Measurements from ENCODE around the gene MCCD1. TPM values are rescaled to one million over a fixed set of nuclear protein-coding genes. Genes with fewer than 3 reads are reported as not detected.
"Not testable (repeated sequence)": the region's sequence is repeated elsewhere in the genome, so short reads cannot be mapped to it uniquely, and the experiment has no call there.

MCCD1 gene
- total RNA-seq, 1 experiment from 2014 or later: not detected

DNA sequence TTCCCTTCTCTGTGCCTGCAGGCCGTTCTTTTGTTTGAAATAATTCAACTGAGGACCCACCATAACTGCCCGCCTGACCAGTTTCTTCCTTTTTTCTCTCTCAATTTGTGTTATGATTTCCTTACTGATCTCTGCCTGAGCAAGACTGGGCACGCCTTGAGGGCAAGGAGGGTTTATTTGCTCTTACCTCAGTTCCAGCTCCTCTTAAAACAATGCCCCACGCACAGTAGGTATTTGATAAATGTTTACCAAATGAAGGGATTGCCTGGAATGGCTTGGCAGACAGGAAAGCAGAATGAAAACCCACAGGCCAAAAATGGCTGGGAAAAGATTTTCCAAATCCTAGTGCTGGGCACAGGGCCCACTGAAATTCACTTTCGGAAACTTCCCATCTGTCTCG, 41.1 kb upstream of the MCCD1 start:
- DNase-seq (ENCODE audit: low read depth, low spot score); H3K27me3 ChIP-seq (ENCODE audit: control insufficient read depth, insufficient read depth, low read length); intact Hi-C loops (cut with micrococcal nuclease; ENCODE audit: unreplicated experiment); BruUV-seq (replicated peaks); H3K36me3 ChIP-seq (ENCODE audit: control insufficient read depth, insufficient read depth, low read length); POLR2A ChIA-PET; H3K9me3 ChIP-seq (ENCODE audit: control insufficient read depth, insufficient read depth, low read depth, low read length); in situ Hi-C loops (cut with HindIII; ENCODE audit: low pct_unique_long_range_greater_than_20kb, low sequenced_read_pairs); CTCF ChIA-PET; H3K27ac ChIP-seq (ENCODE audit: low read length); ATAC-seq; H3K4me1 ChIP-seq (ENCODE audit: control insufficient read depth, insufficient read depth, low read length); H3K4me3 ChIP-seq (ENCODE audit: low read depth in 2 of 2, low read length in 2 of 2): not testable (repeated sequence)

DNA sequence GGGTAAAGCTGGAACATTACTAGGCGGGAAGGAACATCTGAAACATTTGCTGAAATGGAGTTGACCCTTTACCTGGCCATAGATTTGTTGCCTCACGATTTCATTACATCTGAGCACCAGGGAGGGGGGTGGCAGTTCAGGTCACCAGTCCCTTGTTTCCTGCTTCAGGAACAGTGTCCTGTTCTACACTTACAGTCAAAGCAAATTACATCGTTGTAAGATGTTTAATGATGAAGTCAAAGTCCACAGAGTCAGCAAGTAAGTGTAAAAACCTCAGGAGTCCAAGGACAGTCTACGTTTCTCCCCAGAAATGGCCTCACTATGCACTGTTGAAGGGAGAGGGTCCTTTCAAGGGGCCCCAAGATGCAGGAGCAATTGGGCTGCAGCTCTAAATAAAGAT, 39.7 kb upstream of the MCCD1 start:
- BruUV-seq (replicated peaks): no TSS peak
- in situ Hi-C loops (cut with HindIII; ENCODE audit: low pct_unique_long_range_greater_than_20kb, low sequenced_read_pairs): no loop called here
- Histone ChIP-seq H3K9me3 (ENCODE audit: control insufficient read depth, insufficient read depth, low read depth, low read length) (no peaks in the 10 kb centered on the region), H3K36me3 (ENCODE audit: control insufficient read depth, insufficient read depth, low read length) (no peaks in the 10 kb centered on the region), H3K4me3 (ENCODE audit: low read depth in 2 of 2, low read length in 2 of 2) (no peak overlapping the region), H3K4me1 (ENCODE audit: control insufficient read depth, insufficient read depth, low read length) (0 out of 2 replicates have a peak, but pooled peaks cover 4% of the 10 kb centered on the region), H3K27ac (ENCODE audit: low read length) (no peak overlapping the region), H3K27me3 (ENCODE audit: control insufficient read depth, insufficient read depth, low read length) (no peaks in the 10 kb centered on the region)
- ChIA-PET CTCF (no interaction called here), POLR2A (no interaction called here)
- DNase-seq (ENCODE audit: low read depth, low spot score): no peak
- TF ChIP-seq, protein P1, sequence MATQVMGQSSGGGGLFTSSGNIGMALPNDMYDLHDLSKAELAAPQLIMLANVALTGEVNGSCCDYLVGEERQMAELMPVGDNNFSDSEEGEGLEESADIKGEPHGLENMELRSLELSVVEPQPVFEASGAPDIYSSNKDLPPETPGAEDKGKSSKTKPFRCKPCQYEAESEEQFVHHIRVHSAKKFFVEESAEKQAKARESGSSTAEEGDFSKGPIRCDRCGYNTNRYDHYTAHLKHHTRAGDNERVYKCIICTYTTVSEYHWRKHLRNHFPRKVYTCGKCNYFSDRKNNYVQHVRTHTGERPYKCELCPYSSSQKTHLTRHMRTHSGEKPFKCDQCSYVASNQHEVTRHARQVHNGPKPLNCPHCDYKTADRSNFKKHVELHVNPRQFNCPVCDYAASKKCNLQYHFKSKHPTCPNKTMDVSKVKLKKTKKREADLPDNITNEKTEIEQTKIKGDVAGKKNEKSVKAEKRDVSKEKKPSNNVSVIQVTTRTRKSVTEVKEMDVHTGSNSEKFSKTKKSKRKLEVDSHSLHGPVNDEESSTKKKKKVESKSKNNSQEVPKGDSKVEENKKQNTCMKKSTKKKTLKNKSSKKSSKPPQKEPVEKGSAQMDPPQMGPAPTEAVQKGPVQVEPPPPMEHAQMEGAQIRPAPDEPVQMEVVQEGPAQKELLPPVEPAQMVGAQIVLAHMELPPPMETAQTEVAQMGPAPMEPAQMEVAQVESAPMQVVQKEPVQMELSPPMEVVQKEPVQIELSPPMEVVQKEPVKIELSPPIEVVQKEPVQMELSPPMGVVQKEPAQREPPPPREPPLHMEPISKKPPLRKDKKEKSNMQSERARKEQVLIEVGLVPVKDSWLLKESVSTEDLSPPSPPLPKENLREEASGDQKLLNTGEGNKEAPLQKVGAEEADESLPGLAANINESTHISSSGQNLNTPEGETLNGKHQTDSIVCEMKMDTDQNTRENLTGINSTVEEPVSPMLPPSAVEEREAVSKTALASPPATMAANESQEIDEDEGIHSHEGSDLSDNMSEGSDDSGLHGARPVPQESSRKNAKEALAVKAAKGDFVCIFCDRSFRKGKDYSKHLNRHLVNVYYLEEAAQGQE (IDR thresholded peaks at IDR 0.05; ENCODE audit: insufficient read depth in 1 of 2, low read depth in 2 of 2, low read length in 1 of 2): no peak
- TF ChIP-seq TCF7L2 (IDR thresholded peaks at IDR 0.05; ENCODE audit: low read depth, low read length) (no peak), POLR2AphosphoS5 (IDR thresholded peaks at IDR 0.05; ENCODE audit: low read depth, low read length) (no peak), SIN3A (IDR thresholded peaks at IDR 0.05; ENCODE audit: borderline replicate concordance, insufficient read depth, low read depth, low read length) (no peak)
- TF ChIP-seq, protein P2, sequence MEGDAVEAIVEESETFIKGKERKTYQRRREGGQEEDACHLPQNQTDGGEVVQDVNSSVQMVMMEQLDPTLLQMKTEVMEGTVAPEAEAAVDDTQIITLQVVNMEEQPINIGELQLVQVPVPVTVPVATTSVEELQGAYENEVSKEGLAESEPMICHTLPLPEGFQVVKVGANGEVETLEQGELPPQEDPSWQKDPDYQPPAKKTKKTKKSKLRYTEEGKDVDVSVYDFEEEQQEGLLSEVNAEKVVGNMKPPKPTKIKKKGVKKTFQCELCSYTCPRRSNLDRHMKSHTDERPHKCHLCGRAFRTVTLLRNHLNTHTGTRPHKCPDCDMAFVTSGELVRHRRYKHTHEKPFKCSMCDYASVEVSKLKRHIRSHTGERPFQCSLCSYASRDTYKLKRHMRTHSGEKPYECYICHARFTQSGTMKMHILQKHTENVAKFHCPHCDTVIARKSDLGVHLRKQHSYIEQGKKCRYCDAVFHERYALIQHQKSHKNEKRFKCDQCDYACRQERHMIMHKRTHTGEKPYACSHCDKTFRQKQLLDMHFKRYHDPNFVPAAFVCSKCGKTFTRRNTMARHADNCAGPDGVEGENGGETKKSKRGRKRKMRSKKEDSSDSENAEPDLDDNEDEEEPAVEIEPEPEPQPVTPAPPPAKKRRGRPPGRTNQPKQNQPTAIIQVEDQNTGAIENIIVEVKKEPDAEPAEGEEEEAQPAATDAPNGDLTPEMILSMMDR (IDR thresholded peaks at IDR 0.05): no peak
- no peak for ATAC-seq
- intact Hi-C loops (cut with micrococcal nuclease; ENCODE audit: unreplicated experiment): no loop called here

DNA sequence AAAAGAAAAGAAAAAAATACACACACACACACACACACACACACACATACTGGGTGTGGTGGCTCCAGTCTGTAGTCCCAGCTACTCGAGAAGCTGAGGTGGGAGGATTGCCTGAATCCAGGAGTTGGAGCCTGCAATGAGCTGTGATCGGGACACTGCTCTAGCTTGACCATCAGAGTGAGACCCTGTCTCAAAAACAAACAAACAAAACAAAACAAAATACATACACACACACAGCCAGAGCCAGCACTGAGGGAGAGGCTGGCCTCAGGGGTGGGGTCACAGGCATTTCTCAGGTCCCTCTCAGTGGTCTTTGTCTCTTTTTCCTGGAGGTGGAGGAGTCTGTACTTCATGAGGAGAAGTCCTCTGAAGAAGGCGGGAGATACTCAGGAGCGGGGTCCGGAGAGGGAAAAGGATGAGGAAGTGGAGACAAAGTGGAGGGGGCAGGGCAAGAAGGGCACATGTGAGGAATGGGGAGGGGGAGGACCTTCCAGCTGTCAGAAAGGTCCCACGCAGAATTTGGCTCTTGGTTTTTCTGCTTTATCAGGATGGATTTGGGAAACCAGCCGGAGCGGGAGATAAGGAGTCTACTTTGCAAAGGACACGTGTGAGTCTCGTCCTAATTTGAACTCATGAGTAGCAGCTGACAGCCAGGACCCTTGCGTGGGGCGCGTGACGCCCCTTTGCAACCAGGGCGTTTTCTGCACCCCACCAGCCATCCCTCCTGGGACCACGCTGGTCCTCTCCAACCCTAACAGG, 38.5 kb upstream of the MCCD1 start:
- TF ChIP-seq TCF7L2 (IDR thresholded peaks at IDR 0.05; ENCODE audit: low read depth, low read length) (no peak), POLR2AphosphoS5 (IDR thresholded peaks at IDR 0.05; ENCODE audit: low read depth, low read length) (no peak), SIN3A (IDR thresholded peaks at IDR 0.05; ENCODE audit: borderline replicate concordance, insufficient read depth, low read depth, low read length) (no peak)
- TF ChIP-seq, protein P1 (IDR thresholded peaks at IDR 0.05; ENCODE audit: insufficient read depth in 1 of 2, low read depth in 2 of 2, low read length in 1 of 2): no peak
- TF ChIP-seq, protein P2 (IDR thresholded peaks at IDR 0.05): no peak
- CTCF ChIA-PET: interaction anchor here (0.6 kb wide), 1 partner anchor 90 kb away, joined by 4 read pairs; no protein-coding TSS in a partner anchor
- Histone ChIP-seq H3K36me3 (ENCODE audit: control insufficient read depth, insufficient read depth, low read length) (no peaks in the 10 kb centered on the region; the same call in 1 of the 2 replicates), H3K27me3 (ENCODE audit: control insufficient read depth, insufficient read depth, low read length) (no peaks in the 10 kb centered on the region), H3K4me1 (ENCODE audit: control insufficient read depth, insufficient read depth, low read length) (0 out of 2 replicates have a peak, but pooled peaks cover 4% of the 10 kb centered on the region), H3K27ac (ENCODE audit: low read length) (no peak overlapping the region), H3K9me3 (ENCODE audit: control insufficient read depth, insufficient read depth, low read depth, low read length) (no peaks in the 10 kb centered on the region), H3K4me3 (ENCODE audit: low read depth in 2 of 2, low read length in 2 of 2) (no peak overlapping the region)
- intact Hi-C loops (cut with micrococcal nuclease; ENCODE audit: unreplicated experiment) (loop anchor here (5.0 kb wide), 1 partner anchor 107 kb away; no protein-coding TSS in a partner anchor), in situ Hi-C loops (cut with HindIII; ENCODE audit: low pct_unique_long_range_greater_than_20kb, low sequenced_read_pairs) (no loop called here)
- ATAC-seq (no peak), DNase-seq (ENCODE audit: low read depth, low spot score) (no peak)
- POLR2A ChIA-PET: no interaction called here
- BruUV-seq (replicated peaks): no TSS peak

Data from Panc1 (cell line).